ENCODE results near the gene SLC40A1.

GRCh38 chr2:189528617-189529016, 52.0 kb downstream of the SLC40A1 start:
- TF ChIP-seq CTCF (IDR thresholded peaks at IDR 0.05) (no peak), POLR2A (IDR thresholded peaks at IDR 0.05) (no peak)
